ENCODE data around the gene CCL25. TPM values are rescaled to one million over a fixed set of nuclear protein-coding genes. Genes with fewer than 3 reads are reported as not detected.

The CCL25 gene
- polyA plus RNA-seq, 4 donors = 156 to 831 (median 414) TPM

- peak overlapping the region; percentile 69 to 88 (median 81) for H3K27ac ChIP-seq (ENCODE audit: low read depth in 1 of 3, low read length in 2 of 3)
- H3K27me3 ChIP-seq (ENCODE audit: control insufficient read depth in 3 of 3, insufficient read depth in 3 of 3, low read length in 3 of 3) = no peaks in the 10 kb centered on the region
- no peaks in the 10 kb centered on the region for H3K9me3 ChIP-seq (ENCODE audit: control insufficient read depth in 2 of 2, insufficient read depth in 1 of 2, low read depth in 1 of 2, low read length in 1 of 2)
- DNase-seq (peak; percentile 99 to 100), FAIRE-seq (no peak)
- peaks cover 0 to 19% (median 0%) of the 10 kb centered on the region in 3 donors for H3K36me3 ChIP-seq (ENCODE audit: control insufficient read depth in 3 of 3, insufficient read depth in 2 of 3, low read depth in 1 of 3, low read length in 3 of 3)
- H3K4me3 ChIP-seq (ENCODE audit: low read depth in 1 of 3, low read length in 3 of 3) = peak overlapping the region in 2 of 3 donors; percentile 33 to 64
- H3K4me1 ChIP-seq (ENCODE audit: control insufficient read depth in 3 of 3, insufficient read depth in 2 of 3, low read depth in 1 of 3, low read length in 2 of 3) = peaks cover 0 to 19% (median 0%) of the 10 kb centered on the region in 3 donors
- 3 to 10% (median 7%) methylated on average over 39 to 49 of the region's 49 CpGs for WGBS, 3 donors
These were observed 2.1 kb upstream of the CCL25 start for GRCh38 chr19:8050274-8051096.

GRCh38 chr19:8054169-8054568 lies 1.6 kb downstream of the CCL25 start:
- peaks cover 0 to 15% (median 0%) of the 10 kb centered on the region in 3 donors for H3K4me1 ChIP-seq (ENCODE audit: control insufficient read depth in 3 of 3, insufficient read depth in 2 of 3, low read depth in 1 of 3, low read length in 2 of 3)
- DNase-seq = peak; percentile 84 to 95

GRCh38 chr19:8056533-8056932 lies 4.0 kb downstream of the CCL25 start:
- Histone ChIP-seq H3K27ac (ENCODE audit: low read depth in 1 of 3, low read length in 2 of 3) (no peak overlapping the region), H3K4me3 (ENCODE audit: low read depth in 1 of 3, low read length in 3 of 3) (no peak overlapping the region), H3K4me1 (ENCODE audit: control insufficient read depth in 3 of 3, insufficient read depth in 2 of 3, low read depth in 1 of 3, low read length in 2 of 3) (peaks cover 0 to 12% (median 0%) of the 10 kb centered on the region in 3 donors), H3K36me3 (ENCODE audit: control insufficient read depth in 3 of 3, insufficient read depth in 2 of 3, low read depth in 1 of 3, low read length in 3 of 3) (peaks cover 0 to 58% (median 8%) of the 10 kb centered on the region in 3 donors), H3K27me3 (ENCODE audit: control insufficient read depth in 3 of 3, insufficient read depth in 3 of 3, low read length in 3 of 3) (no peaks in the 10 kb centered on the region), H3K9me3 (ENCODE audit: control insufficient read depth in 2 of 2, insufficient read depth in 1 of 2, low read depth in 1 of 2, low read length in 1 of 2) (no peaks in the 10 kb centered on the region)
- FAIRE-seq = no peak
- WGBS, 3 donors = 81 to 84% (median 83%) methylated on average over 4 of the region's 4 CpGs
- DNase-seq = no peak

More at GRCh38 chr19:8054169-8054568, 1.6 kb downstream of the CCL25 start:
- Histone ChIP-seq H3K27ac (ENCODE audit: low read depth in 1 of 3, low read length in 2 of 3) (peak overlapping the region; percentile 74 to 97 (median 96)), H3K4me3 (ENCODE audit: low read depth in 1 of 3, low read length in 3 of 3) (peak overlapping the region in 2 of 3 donors; percentile 49 to 70), H3K36me3 (ENCODE audit: control insufficient read depth in 3 of 3, insufficient read depth in 2 of 3, low read depth in 1 of 3, low read length in 3 of 3) (peaks cover 0 to 38% (median under 1%) of the 10 kb centered on the region in 3 donors), H3K27me3 (ENCODE audit: control insufficient read depth in 3 of 3, insufficient read depth in 3 of 3, low read length in 3 of 3) (no peaks in the 10 kb centered on the region), H3K9me3 (ENCODE audit: control insufficient read depth in 2 of 2, insufficient read depth in 1 of 2, low read depth in 1 of 2, low read length in 1 of 2) (no peaks in the 10 kb centered on the region)
- WGBS, 3 donors = 10 to 40% (median 39%) methylated on average over 9 of the region's 9 CpGs
- FAIRE-seq = no peak

- H3K4me3 ChIP-seq (ENCODE audit: low read depth in 1 of 3, low read length in 3 of 3) = no peak overlapping the region
- peaks cover 0 to 5% (median 0%) of the 10 kb centered on the region in 3 donors for H3K4me1 ChIP-seq (ENCODE audit: control insufficient read depth in 3 of 3, insufficient read depth in 2 of 3, low read depth in 1 of 3, low read length in 2 of 3)
- no peak overlapping the region for H3K27ac ChIP-seq (ENCODE audit: low read depth in 1 of 3, low read length in 2 of 3)
- no peak for DNase-seq
- H3K27me3 ChIP-seq (ENCODE audit: control insufficient read depth in 3 of 3, insufficient read depth in 3 of 3, low read length in 3 of 3) = no peaks in the 10 kb centered on the region
- no peak for FAIRE-seq
- WGBS, 3 donors = 52 to 71% (median 63%) methylated on average over 7 of the region's 7 CpGs
- H3K36me3 ChIP-seq (ENCODE audit: control insufficient read depth in 3 of 3, insufficient read depth in 2 of 3, low read depth in 1 of 3, low read length in 3 of 3) = peaks cover 0 to 69% (median 8%) of the 10 kb centered on the region in 3 donors
- no peaks in the 10 kb centered on the region for H3K9me3 ChIP-seq (ENCODE audit: control insufficient read depth in 2 of 2, insufficient read depth in 1 of 2, low read depth in 1 of 2, low read length in 1 of 2)
These were observed 5.1 kb downstream of the CCL25 start for GRCh38 chr19:8057545-8058270.

GRCh38 chr19:8064911-8065874 lies 12.6 kb downstream of the CCL25 start:
- FAIRE-seq (no peak), DNase-seq (peak; percentile 64 to 70)
- WGBS, 3 donors = 25 to 61% (median 36%) methylated on average over 24 of the region's 24 CpGs

GRCh38 chr19:8065875-8066261 lies 13.3 kb downstream of the CCL25 start:
- H3K36me3 ChIP-seq (ENCODE audit: control insufficient read depth in 3 of 3, insufficient read depth in 2 of 3, low read depth in 1 of 3, low read length in 3 of 3) = peaks cover 0 to 39% (median 2%) of the 10 kb centered on the region in 3 donors
- DNase-seq (no peak), FAIRE-seq (no peak)
- peaks cover 0 to 11% (median 3%) of the 10 kb centered on the region in 3 donors for H3K4me1 ChIP-seq (ENCODE audit: control insufficient read depth in 3 of 3, insufficient read depth in 2 of 3, low read depth in 1 of 3, low read length in 2 of 3)
- WGBS, 3 donors = 65 to 85% (median 77%) methylated on average over 20 of the region's 20 CpGs
- no peak overlapping the region for H3K27ac ChIP-seq (ENCODE audit: low read depth in 1 of 3, low read length in 2 of 3)
- H3K9me3 ChIP-seq (ENCODE audit: control insufficient read depth in 2 of 2, insufficient read depth in 1 of 2, low read depth in 1 of 2, low read length in 1 of 2) = peaks cover 0 to 22% of the 10 kb centered on the region in 2 donors
- H3K27me3 ChIP-seq (ENCODE audit: control insufficient read depth in 3 of 3, insufficient read depth in 3 of 3, low read length in 3 of 3) = no peaks in the 10 kb centered on the region
- H3K4me3 ChIP-seq (ENCODE audit: low read depth in 1 of 3, low read length in 3 of 3) = no peak overlapping the region

More at GRCh38 chr19:8064911-8065874, 12.6 kb downstream of the CCL25 start:
- H3K27ac ChIP-seq (ENCODE audit: low read depth in 1 of 3, low read length in 2 of 3) = peak overlapping the region in 2 of 3 donors; percentile 6 to 48
- no peak overlapping the region for H3K4me3 ChIP-seq (ENCODE audit: low read depth in 1 of 3, low read length in 3 of 3)
- H3K4me1 ChIP-seq (ENCODE audit: control insufficient read depth in 3 of 3, insufficient read depth in 2 of 3, low read depth in 1 of 3, low read length in 2 of 3) = peaks cover 0 to 11% (median 3%) of the 10 kb centered on the region in 3 donors
- peaks cover 0 to 43% (median 5%) of the 10 kb centered on the region in 3 donors for H3K36me3 ChIP-seq (ENCODE audit: control insufficient read depth in 3 of 3, insufficient read depth in 2 of 3, low read depth in 1 of 3, low read length in 3 of 3)
- H3K27me3 ChIP-seq (ENCODE audit: control insufficient read depth in 3 of 3, insufficient read depth in 3 of 3, low read length in 3 of 3) = no peaks in the 10 kb centered on the region
- H3K9me3 ChIP-seq (ENCODE audit: control insufficient read depth in 2 of 2, insufficient read depth in 1 of 2, low read depth in 1 of 2, low read length in 1 of 2) = peaks cover 0 to 18% of the 10 kb centered on the region in 2 donors

- Histone ChIP-seq H3K27ac (ENCODE audit: low read depth in 1 of 3, low read length in 2 of 3) (no peak overlapping the region), H3K9me3 (ENCODE audit: control insufficient read depth in 2 of 2, insufficient read depth in 1 of 2, low read depth in 1 of 2, low read length in 1 of 2) (peaks cover 2 to 26% of the 10 kb centered on the region in 2 donors), H3K4me3 (ENCODE audit: low read depth in 1 of 3, low read length in 3 of 3) (no peak overlapping the region), H3K4me1 (ENCODE audit: control insufficient read depth in 3 of 3, insufficient read depth in 2 of 3, low read depth in 1 of 3, low read length in 2 of 3) (peaks cover 0 to 11% (median 3%) of the 10 kb centered on the region in 3 donors), H3K27me3 (ENCODE audit: control insufficient read depth in 3 of 3, insufficient read depth in 3 of 3, low read length in 3 of 3) (no peaks in the 10 kb centered on the region), H3K36me3 (ENCODE audit: control insufficient read depth in 3 of 3, insufficient read depth in 2 of 3, low read depth in 1 of 3, low read length in 3 of 3) (peaks cover 0 to 10% (median 0%) of the 10 kb centered on the region in 3 donors)
- FAIRE-seq = no peak
- DNase-seq = peak in 1 of 2 donors; percentile 59
- 81 to 86% (median 84%) methylated on average over 13 of the region's 13 CpGs for WGBS, 3 donors
These were observed 16.8 kb downstream of the CCL25 start for GRCh38 chr19:8069096-8069973.
